ENCODE results near the gene RNF208. TPM values are rescaled to one million over a fixed set of nuclear protein-coding genes. Genes with fewer than 3 reads are reported as not detected.

Gene RNF208
- total RNA-seq, 1 experiment from 2014 or later: 38.0 TPM

- Histone ChIP-seq H3K4me1 (replicated peaks; ENCODE audit: insufficient read depth) (peaks cover 22% of the 10 kb centered on the region), H3K79me2 (ENCODE audit: low read depth) (peaks cover 20% of the 10 kb centered on the region), H3K9me3 (ENCODE audit: insufficient read depth, low read depth) (no peaks in the 10 kb centered on the region), H2AFZ (peak overlapping the region; percentile 86), H3K4me2 (peak overlapping the region; percentile 96), H3K4me3 (peak overlapping the region; percentile 92), H3F3A (ENCODE audit: insufficient read depth, low read depth) (peaks cover 18% of the 10 kb centered on the region), H3K27ac (0 out of 2 replicates have a peak overlapping the region, but pooled peaks have one; percentile 37), H3K36me3 (ENCODE audit: low read depth) (no peaks in the 10 kb centered on the region), H3K27me3 (ENCODE audit: insufficient read depth, low read depth) (no peaks in the 10 kb centered on the region), H4K20me1 (ENCODE audit: insufficient read depth) (peaks cover 7% of the 10 kb centered on the region), H3K9me2 (ENCODE audit: insufficient read depth) (no peaks in the 10 kb centered on the region)
- no TSS peak for BruUV-seq (replicated peaks)
- POLR2A ChIA-PET (ENCODE audit: unreplicated experiment): interaction anchor here (0.6 to 2.4 kb wide), 2 partner anchors 15 to 373 kb away, joined by 3 to 19 read pairs; partner anchors contain the start of gene TUBB4B
- TF ChIP-seq EZH2 (IDR thresholded peaks at IDR 0.05; ENCODE audit: low read depth): no peak
- TF ChIP-seq, protein P1, sequence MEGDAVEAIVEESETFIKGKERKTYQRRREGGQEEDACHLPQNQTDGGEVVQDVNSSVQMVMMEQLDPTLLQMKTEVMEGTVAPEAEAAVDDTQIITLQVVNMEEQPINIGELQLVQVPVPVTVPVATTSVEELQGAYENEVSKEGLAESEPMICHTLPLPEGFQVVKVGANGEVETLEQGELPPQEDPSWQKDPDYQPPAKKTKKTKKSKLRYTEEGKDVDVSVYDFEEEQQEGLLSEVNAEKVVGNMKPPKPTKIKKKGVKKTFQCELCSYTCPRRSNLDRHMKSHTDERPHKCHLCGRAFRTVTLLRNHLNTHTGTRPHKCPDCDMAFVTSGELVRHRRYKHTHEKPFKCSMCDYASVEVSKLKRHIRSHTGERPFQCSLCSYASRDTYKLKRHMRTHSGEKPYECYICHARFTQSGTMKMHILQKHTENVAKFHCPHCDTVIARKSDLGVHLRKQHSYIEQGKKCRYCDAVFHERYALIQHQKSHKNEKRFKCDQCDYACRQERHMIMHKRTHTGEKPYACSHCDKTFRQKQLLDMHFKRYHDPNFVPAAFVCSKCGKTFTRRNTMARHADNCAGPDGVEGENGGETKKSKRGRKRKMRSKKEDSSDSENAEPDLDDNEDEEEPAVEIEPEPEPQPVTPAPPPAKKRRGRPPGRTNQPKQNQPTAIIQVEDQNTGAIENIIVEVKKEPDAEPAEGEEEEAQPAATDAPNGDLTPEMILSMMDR (conservative IDR thresholded peaks at IDR 0.05): no peak
- CTCF ChIA-PET: interaction anchor here (1.5 to 2.0 kb wide), 2 partner anchors 19 kb away, joined by 7 to 13 read pairs; no protein-coding TSS in a partner anchor
- no peak for DNase-seq
- intact Hi-C loops (cut with micrococcal nuclease; ENCODE audit: unreplicated experiment): no loop called here
Measured at GRCh38 chr9:137255448-137256114, 33.5 kb upstream of the RNF208 start.

DNA sequence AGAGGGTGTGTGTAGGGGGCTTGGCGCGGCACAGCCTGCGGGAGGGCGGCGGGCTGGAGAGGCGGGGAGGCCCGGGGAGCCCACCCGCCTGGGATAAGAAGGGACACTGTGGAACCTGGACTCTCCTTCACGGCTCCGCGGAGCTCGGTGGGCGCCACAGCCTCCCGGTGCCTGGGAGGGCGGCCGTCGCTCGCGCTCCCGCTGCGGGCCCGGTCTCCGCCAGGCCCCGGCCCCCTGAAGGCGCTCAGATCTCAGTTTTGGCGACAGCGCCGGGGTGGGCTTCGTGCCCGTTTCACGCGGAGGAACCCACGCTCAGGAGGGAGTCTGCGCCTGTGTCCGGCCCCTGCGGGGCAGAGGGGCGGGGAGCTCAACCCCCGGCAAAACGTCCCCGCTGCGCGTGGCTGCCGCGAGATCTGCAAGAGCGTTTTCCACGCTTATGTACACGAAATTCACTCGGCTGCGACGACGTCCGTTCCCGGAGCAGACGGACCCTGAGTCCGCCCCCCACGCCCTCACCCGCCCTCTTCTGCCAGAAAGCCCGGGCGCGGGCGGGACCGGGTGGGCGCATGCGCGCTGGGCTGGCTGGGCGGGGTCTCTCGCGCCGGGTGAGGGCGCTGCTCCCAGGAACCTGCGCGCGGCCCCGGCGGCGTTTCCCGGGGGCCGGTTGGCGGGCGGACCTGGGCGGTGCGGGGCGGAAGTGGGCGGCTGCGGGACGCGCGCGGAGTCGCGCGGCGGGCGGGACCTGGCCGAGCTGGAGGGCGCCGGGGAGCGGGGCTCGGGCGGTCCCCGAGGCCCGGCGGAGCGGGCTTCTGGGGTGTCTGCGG lies 32.8 kb upstream of the RNF208 start, which contains the start of gene NELFB:
NELFB (plus strand) TSS at position 704 of the 824 bp plus-strand sequence.
- CTCF ChIA-PET: interaction anchor here (0.7 to 2.0 kb wide), 2 partner anchors 18 to 168 kb away, joined by 4 to 13 read pairs; partner anchors contain the start of gene NOXA1
- peak within 1 kb of the TSS; percentile 99 for H2AFZ ChIP-seq
- peaks cover 22% of the 10 kb centered on the region for H3K4me1 ChIP-seq (replicated peaks; ENCODE audit: insufficient read depth)
- H3K4me3 ChIP-seq: peak within 1 kb of the TSS; percentile 92
- no peaks in the 10 kb centered on the region for H3K9me3 ChIP-seq (ENCODE audit: insufficient read depth, low read depth)
- TF ChIP-seq, protein P1 (conservative IDR thresholded peaks at IDR 0.05): no peak
- H3K36me3 ChIP-seq (ENCODE audit: low read depth): no peaks in the 10 kb centered on the region
- peaks cover 15% of the 10 kb centered on the region; the same call in 1 of the 2 replicates for H3F3A ChIP-seq (ENCODE audit: insufficient read depth, low read depth)
- peaks cover 7% of the 10 kb centered on the region; the same call in 1 of the 2 replicates for H4K20me1 ChIP-seq (ENCODE audit: insufficient read depth)
- H3K4me2 ChIP-seq: peak within 1 kb of the TSS; percentile 99
- H3K9me2 ChIP-seq (ENCODE audit: insufficient read depth): no peaks in the 10 kb centered on the region
- H3K27me3 ChIP-seq (ENCODE audit: insufficient read depth, low read depth): no peaks in the 10 kb centered on the region
- peak; percentile 64 to 98 for DNase-seq
- intact Hi-C loops (cut with micrococcal nuclease; ENCODE audit: unreplicated experiment): no loop called here
- peaks cover 20% of the 10 kb centered on the region for H3K79me2 ChIP-seq (ENCODE audit: low read depth)
- 0 out of 2 replicates have a peak within 1 kb of the TSS, but pooled peaks have one; percentile 37 for H3K27ac ChIP-seq
- TSS peak; percentile 55 for BruUV-seq (replicated peaks)
- POLR2A ChIA-PET (ENCODE audit: unreplicated experiment): interaction anchor here (0.6 to 2.4 kb wide), 5 partner anchors 11 to 372 kb away, joined by 3 to 19 read pairs (median 5); partner anchors contain the start of gene TUBB4B
